ENCODE results near the gene NCOA3.
"Not testable (repeated sequence)": the region's sequence is repeated elsewhere in the genome, so short reads cannot be mapped to it uniquely, and the experiment has no call there.

GRCh38 chr20:47500082-47500481, 1.6 kb upstream of the NCOA3 start:
- TF ChIP-seq CTCF, POLR2A (IDR thresholded peaks at IDR 0.05): not testable (repeated sequence)

Data from adrenal gland (tissue), 5 donors.